BJ (cell line): ENCODE data around the gene DUS1L. TPM values are rescaled to one million over a fixed set of nuclear protein-coding genes. Genes with fewer than 3 reads are reported as not detected.
A peak's percentile ranks its signal among the peaks of the same experiment; 100 is the strongest.

Experiments
- CTCF ChIA-PET: fragments of 350-600 bp; formaldehyde crosslinking; extraction: SDS; loops from one replicate; lab custom pipeline; 2021; ENCODE audit warnings: antibody characterized with exemption, inconsistent platforms; lab: Yijun Ruan, JAX
- POLR2A ChIA-PET: fragments of 300-600 bp; sonication (Branson Sonifier 250); formaldehyde crosslinking; extraction: SDS; loops from one replicate; lab custom pipeline; 2021; ENCODE audit warnings: antibody characterized with exemption; lab: Charles Lee
- DNase-seq: peaks from one replicate; pipeline ENCODE4 v3.0.0-alpha.2; 2011; ENCODE audit warnings: low read depth
- H3K27me3 ChIP-seq: 2 replicates; pipeline ENCODE4 v1.6.0; 2011; ENCODE audit warnings: low read length; ENCODE audit not compliant: control insufficient read depth, insufficient read depth
- H3K36me3 ChIP-seq: 2 replicates; pipeline ENCODE4 v1.5.1; 2011; ENCODE audit warnings: low read length; ENCODE audit not compliant: control insufficient read depth, insufficient read depth
- H3K4me3 ChIP-seq: 2 replicates; pipeline ENCODE4 v1.5.1; 2011; ENCODE audit warnings: low read depth, mild to moderate bottlenecking, control low read depth, low read length
- CTCF ChIP-seq: IDR thresholded peaks from 2 replicates; pipeline ENCODE4 v1.5.1; 2011; ENCODE audit warnings: low read depth, mild to moderate bottlenecking, control low read depth, inconsistent platforms, low read length, moderate library complexity; ENCODE audit not compliant: insufficient read depth
- polyA plus RNA-seq: library from polyadenylated mRNA; depleted of rRNA; stranded (reverse); fragments of >200 nt; gene quantifications from 2 replicates; pipeline ENCODE4 v1.2.3, GENCODE V29; 2011

Gene DUS1L
- polyA plus RNA-seq, 1 experiment, result 47.6 TPM

DNA sequence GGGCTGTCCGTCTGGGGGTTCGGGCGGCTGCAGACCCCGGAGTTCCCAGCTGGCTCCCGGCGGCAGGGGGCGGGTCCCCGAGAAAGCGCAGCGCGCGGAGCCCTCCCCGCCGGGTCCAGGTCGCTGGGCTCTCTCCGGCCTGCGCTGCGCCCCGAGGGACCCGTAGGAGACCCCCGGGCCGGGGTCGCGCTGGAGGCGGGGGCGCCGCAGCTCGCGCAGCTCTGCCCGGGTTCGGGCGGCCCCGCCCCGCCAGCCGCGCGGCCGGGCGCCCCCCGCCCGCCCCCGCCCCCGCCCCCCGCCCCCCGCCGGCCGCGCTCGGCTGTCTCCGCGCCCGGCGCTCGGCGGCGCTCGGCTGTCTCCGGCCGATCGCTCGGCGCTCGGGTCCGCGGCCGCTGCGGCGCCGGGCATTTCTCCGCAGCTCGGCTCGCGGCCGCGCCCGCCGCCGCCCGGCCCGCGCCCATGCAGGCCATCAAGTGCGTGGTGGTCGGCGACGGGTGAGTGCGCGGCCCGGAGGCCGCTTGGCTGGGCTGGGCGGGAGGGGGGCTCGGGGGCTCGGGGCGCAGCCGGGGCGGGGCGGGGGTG, 34.2 kb downstream of the DUS1L start, which contains the start of gene RAC3:
Gene RAC3, plus strand, starts transcription at position 376 of the 582 bp plus-strand sequence. Its CDS starts 84 bp downstream, at position 460.
- Histone ChIP-seq H3K27me3 (no peaks in the 10 kb centered on the region), H3K4me3 (peak within 1 kb of the TSS; percentile 47), H3K36me3 (peaks cover 4% of the 10 kb centered on the region)
- ChIA-PET CTCF (interaction anchor here (0.6 to 4.8 kb wide), 13 partner anchors 11 to 313 kb away, joined by 3 to 101 read pairs (median 6); partner anchors contain the start of genes CENPX, GPS1, NOTUM and RFNG), POLR2A (no interaction called here)
- no peak for TF ChIP-seq CTCF
- no peak for DNase-seq

DNA sequence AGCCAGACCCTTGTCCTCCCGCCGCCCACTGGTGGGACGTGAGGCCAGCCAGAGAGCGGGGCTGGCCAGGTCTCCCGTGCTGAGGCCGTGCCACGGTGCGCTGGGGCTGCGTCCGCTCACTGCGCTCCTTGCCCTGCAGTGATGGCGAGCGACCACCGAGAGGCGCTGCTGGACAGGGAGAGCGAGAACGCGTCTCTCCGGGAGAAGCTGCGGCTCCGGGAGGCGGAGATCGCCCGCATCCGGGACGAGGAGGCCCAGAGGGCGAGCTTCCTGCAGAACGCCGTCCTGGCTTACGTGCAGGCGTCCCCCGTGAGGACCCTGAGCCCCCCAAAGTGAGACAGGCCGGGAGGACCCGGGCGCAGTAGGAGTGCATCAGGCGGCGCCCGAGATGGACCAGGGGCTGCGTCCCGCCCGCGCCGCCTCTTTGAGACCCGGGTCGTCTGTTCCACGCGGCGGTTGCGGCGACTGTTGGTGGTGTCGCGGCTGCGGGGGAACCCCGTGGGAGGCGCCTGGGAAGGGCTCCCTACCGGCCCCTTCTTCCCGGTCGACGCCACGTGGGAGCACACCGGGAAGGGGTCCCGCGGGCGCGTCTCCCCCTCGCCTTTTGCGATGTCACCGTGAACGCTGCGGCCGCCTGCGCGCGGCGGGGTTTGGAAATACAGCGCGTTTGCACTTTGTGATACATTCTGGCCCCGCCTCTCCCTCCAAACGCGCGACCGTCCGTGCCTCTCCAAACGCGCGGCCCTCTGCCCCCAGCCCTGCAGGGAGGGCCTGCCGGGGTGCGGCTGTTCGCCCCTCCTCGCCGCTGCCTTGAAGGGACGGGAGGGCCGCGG, 34.9 kb downstream of the DUS1L start:
- Histone ChIP-seq H3K36me3 (peaks cover 4% of the 10 kb centered on the region), H3K27me3 (no peaks in the 10 kb centered on the region), H3K4me3 (peak overlapping the region; percentile 47)
- peak; percentile 91 for TF ChIP-seq CTCF
- CTCF ChIA-PET, result interaction anchor here (0.6 to 4.8 kb wide), 50 partner anchors 8 to 522 kb away, joined by 3 to 101 read pairs (median 4); partner anchors contain the start of genes CENPX, GPS1, NOTUM and RFNG
- DNase-seq, result no peak
- POLR2A ChIA-PET, result interaction anchor here (0.6 to 0.9 kb wide), 2 partner anchors 135 to 199 kb away, joined by 4 read pairs; partner anchors contain the start of gene SLC16A3

DNA sequence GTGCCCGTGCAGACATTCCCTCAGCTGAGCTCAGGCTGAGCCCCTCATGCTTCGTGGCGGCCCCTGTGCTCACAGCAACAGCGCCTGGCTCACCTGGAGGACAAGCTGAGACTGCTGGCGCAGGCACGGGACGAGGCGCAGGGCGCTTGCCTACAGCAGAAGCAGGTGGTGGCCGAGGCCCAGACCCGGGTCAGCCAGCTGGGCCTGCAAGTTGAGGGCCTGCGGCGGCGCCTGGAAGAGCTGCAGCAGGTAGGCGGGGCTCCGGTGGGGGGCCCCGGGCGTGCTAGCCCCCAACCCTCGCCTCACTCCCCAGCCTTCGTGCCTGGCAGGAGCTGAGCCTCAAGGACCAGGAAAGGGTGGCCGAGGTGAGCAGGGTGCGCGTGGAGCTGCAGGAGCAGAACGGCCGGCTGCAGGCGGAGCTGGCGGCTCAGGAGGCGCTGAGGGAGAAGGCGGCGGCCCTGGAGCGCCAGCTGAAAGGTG, 35.6 kb downstream of the DUS1L start:
- TF ChIP-seq CTCF, result no peak
- H3K27me3 ChIP-seq, result no peaks in the 10 kb centered on the region
- peaks cover 4% of the 10 kb centered on the region for H3K36me3 ChIP-seq
- DNase-seq, result no peak
- no peak overlapping the region for H3K4me3 ChIP-seq
- ChIA-PET CTCF (interaction anchor here (0.5 to 4.8 kb wide), 37 partner anchors 9 to 387 kb away, joined by 3 to 101 read pairs (median 6); partner anchors contain the start of genes CENPX, GPS1, NOTUM and RFNG), POLR2A (interaction anchor here (0.6 to 0.9 kb wide), 2 partner anchors 135 to 199 kb away, joined by 4 read pairs; partner anchors contain the start of gene SLC16A3)

- H3K4me3 ChIP-seq, result no peak overlapping the region
- ChIA-PET POLR2A (no interaction called here), CTCF (interaction anchor here (0.6 to 4.8 kb wide), 13 partner anchors 8 to 213 kb away, joined by 3 to 101 read pairs (median 7); partner anchors contain the start of genes CENPX, DCXR, GPS1 and NOTUM)
- TF ChIP-seq CTCF, result no peak
- DNase-seq, result no peak
- H3K36me3 ChIP-seq, result peaks cover 4% of the 10 kb centered on the region
- no peaks in the 10 kb centered on the region for H3K27me3 ChIP-seq
Measured at GRCh38 chr17:82029391-82029790, 36.2 kb downstream of the DUS1L start.
